K562 (cell line): ENCODE data around the gene TMEM191B.
"Not testable (repeated sequence)": the region's sequence is repeated elsewhere in the genome, so short reads cannot be mapped to it uniquely, and the experiment has no call there.

Source experiments
- CEBPZ ChIP-seq: fragments of 150-350 bp; IDR thresholded peaks from 2 replicates; pipeline ENCODE4 v1.6.1; 2014; ENCODE audit warnings: low read depth, mild to moderate bottlenecking, low read length, borderline replicate concordance
- CREB3 ChIP-seq: fragments of 450-650 bp; conservative IDR thresholded peaks from 2 replicates; pipeline ENCODE4 v1.6.1; 2016; ENCODE audit warnings: missing genetic modification characterization, low read depth, mild to moderate bottlenecking, missing compliant biosample characterization, moderate library complexity
- KAT7 ChIP-seq: sonication (generic); formaldehyde crosslinking; IDR thresholded peaks from 2 replicates; pipeline ENCODE4 v1.8.0; 2022; ENCODE audit warnings: missing genetic modification reagents, mild to moderate bottlenecking, borderline replicate concordance
- TCF3 ChIP-seq: sonication (generic); formaldehyde crosslinking; IDR thresholded peaks from 2 replicates; pipeline ENCODE4 v1.4.0; 2020; ENCODE audit warnings: mild to moderate bottlenecking, missing genetic modification reagents

- TF ChIP-seq KAT7; CEBPZ; TCF3; CREB3 (tag): not testable (repeated sequence)
These were observed 30.9 kb downstream of the TMEM191B start for GRCh38 chr22:18558516-18558915.
